G401 (cell line): ENCODE results near the gene RGS6. TPM values are rescaled to one million over a fixed set of nuclear protein-coding genes. Genes with fewer than 3 reads are reported as not detected.

ENCODE experiments used
- DNase-seq: peaks from one replicate; pipeline ENCODE4 v3.0.0-alpha.2; 2015; ENCODE audit warnings: low spot score
- in situ Hi-C: cut with HindIII; loops from 2 replicates; pipeline ENCODE4 v1.10.0; 2016; ENCODE audit warnings: low sequenced_read_pairs, mixed read lengths
- total RNA-seq: library from RNA; depleted of rRNA; stranded (reverse); fragments of >200 nt; shearing (Covaris generic); gene quantifications from 2 replicates; pipeline ENCODE4 v1.2.3, GENCODE V29; 2014

Gene RGS6
- total RNA-seq, 1 experiment from 2014 or later = not detected

DNA sequence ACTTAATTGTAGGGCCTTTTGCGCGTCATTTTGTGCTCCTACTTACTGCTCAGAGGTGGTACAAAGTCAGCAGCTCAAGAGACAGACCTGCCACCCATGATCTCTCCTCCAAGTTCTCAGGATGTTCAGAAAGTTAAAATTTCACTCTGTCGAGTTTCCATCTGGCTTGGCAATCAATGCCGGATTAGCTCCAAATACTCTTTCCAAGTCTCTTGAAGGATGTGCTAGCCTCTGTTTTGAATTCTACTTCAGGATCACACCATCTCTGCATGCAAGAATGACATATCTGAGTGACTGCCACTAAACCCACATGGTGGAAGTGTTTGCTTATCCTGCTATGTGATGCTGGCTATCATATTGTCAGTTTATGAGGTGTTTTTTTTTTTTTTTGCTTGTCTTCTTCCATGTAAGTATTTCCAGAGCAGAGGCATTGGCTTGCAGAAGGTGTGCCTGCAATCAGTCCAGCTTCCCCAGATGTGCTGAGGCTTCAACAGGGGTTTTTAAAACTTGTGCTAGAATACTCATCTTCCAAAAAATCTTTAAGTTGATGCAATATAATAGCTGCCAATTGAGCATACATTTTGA lies 125.6 kb downstream of the RGS6 start:
- DNase-seq = no peak
- in situ Hi-C loops = no loop called here

DNA sequence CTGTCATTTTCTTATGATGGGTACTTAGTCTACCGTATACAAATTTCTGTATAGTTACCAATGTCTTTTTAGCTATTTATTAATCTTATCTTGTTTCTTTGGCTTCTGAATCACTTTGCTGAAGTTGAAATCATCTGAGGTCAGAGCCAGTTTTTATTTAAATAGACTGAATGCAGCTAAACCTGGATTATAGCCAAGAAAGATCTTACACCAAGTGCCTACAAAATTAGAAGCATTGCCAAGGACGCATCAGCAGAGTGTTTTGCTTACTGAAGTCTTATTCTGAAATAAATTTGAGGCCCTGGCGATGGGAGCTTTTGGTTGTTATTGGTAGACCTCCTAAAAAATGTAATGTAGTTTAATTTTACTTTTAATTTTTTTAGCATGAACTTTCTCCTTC lies 128.2 kb downstream of the RGS6 start:
- in situ Hi-C loops = no loop called here
- DNase-seq = no peak

DNA sequence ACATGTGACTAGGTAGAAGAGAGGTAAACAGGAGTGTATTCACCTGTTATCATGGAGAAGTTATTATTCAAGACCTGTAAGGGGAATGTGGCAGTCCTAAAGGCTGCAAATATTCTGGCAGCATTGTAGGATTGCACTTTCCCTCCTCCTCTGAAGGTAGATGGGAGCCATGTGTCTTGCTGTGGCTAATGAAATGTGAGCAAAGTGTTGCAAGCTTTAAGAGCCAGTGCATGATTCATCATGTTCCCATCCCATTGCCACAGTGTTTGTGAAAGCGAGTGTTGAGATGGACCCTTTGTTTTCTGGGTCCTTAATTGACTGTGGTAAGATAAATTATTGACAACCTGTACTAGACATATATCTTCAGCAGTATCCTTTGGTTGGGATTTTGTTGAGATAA lies 128.7 kb downstream of the RGS6 start:
- in situ Hi-C loops = no loop called here
- no peak for DNase-seq

DNA sequence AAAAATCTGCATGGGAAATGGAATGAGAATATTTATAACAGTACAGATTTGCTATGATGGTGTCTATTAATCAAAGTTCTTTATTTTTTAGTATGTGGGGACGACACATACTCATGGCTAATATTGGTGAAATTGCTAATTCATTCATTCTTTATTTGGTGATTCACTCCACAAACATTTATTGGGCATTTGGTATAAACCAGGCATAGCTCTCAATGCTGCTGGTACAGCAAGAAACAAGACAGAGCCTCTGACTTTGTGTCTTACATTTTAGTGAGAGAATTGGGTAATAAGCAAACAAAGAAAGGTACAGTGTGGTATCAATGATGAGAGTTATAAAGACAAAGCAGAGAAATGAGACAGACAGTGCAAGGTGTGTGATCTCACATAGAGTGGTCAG lies 129.5 kb downstream of the RGS6 start:
- no peak for DNase-seq
- in situ Hi-C loops = no loop called here

DNA sequence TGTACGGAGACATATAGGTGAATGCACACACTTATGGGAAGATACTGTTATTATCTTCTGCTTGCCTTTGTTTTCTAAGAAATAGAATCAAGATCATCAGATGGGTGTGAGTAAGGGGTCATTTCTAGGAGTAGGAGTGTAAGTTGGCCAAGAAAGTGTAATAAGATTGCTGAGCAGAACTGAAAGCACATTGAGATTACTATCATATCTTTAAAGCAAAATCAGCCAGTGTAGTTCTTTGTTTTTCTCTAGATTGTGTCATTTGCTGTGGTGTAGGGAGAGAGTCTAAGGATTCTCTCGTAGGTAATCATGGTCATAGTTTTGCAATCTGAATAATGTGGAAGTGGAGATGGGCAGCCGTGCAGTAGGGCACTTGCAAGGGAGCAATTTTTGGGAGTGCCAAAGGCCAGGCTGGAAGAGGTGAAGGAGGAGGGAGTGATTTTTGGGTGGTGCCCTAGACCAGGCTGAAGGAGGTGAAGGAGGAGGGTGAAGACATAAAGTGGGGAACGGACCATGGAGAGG lies 131.6 kb downstream of the RGS6 start:
- in situ Hi-C loops = no loop called here
- no peak for DNase-seq

DNA sequence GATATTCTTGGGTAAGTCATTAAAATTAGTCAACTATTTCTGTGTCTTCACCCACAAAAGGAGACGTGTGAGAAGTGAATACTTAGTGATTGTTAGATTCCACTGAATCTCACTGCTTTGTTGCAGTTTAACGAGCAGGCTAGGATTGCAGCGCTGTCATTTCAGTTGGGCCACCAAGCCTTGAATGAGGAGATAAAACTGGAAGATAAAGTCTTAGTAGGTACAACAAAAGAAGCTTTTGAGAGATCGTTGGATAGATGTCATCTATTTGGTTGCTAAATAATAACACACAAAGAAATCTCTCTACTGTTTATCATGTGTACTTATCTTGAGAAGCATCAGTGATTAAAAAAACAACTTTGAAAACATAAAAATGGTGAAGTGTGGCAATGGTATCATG lies 132.3 kb downstream of the RGS6 start:
- DNase-seq = no peak
- in situ Hi-C loops = no loop called here

DNA sequence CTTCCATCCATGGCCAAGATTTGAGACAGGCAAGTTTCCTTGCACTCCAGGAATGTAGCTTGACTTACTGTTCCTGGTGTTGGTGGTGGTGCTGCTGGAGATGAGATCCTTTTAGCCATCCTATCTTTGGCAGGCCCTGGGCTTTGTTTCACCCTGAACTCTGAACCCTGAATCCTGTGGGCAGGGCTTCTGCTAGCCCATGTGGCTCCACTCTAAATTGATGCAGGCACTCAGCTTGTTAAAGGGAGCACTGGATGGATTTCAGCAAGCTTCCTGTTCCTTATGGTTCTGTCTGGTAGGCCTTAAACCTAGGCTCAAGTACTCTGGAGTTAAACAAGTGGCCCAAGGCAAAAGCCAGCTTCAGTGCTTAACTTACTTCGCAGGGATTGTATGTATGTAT lies 138.2 kb downstream of the RGS6 start:
- DNase-seq = no peak
- in situ Hi-C loops = no loop called here

DNA sequence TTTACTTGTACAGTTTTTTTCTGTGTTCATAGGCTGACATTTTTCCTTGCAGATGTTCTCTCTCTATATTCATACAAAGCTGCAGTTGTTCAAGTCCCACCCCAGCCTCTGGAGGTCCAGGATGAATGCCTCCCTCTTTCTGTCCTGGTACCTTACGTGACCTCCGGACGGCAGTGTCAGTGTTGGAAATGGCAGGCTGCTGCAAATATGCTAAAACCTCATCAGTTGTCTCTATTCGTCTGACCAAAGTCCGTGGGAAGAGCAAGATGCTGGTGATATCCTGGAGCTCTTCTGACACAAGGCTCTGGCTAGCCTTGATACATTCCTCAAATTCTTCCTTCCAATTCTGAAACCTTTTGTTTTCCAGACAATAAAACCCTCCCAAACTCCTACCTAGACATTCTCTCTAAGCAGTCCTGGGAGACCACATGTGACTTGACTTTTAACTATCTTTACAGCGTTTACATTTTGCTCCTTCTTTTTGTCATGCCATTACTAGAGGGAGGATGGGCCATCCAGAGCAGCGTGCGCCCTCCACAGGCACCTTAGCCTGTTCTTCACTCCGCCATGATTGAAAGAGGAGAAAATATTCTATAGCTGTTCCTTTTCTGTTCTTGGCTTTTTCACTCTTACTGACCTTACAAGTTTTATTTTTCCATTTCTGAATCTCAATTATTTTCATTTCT lies 143.6 kb downstream of the RGS6 start:
- no peak for DNase-seq
- in situ Hi-C loops = no loop called here

DNA sequence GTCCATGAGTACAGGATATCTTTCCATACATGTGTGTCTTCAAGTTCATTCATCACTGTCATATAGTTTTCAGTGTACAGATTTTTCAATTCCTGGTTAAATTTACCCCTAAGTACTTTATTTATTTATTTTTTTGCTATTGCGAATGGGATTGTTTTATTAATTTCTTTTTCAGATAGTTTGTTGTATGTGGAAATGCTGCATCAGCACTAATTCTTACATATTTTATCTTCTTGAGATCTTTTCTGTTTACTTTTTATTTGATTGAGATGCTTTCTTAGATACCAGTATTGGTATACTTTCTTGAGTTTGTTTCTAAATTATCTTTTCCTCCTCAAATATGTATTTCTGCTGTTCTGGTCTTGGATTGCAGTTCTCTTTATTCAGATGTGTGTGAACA lies 148.9 kb downstream of the RGS6 start:
- no peak for DNase-seq
- in situ Hi-C loops = no loop called here

DNA sequence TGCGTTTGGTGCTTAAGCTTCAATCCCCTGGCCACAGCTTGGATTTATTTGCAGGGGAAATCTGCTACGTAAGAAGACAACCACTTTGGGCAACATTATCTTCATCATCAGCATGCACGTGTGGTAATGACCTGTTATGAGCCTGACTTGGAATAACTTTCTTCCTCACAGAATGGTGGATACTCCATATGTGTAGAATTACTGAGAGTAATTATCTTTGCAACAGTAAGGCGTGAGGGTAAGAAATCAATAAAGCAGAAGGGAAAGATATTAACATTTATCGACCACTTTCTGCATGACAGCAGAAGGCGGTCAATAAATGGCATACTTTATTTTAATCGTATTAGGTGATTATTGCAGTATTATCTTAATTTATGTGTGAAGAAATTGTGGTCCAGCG lies 152.7 kb downstream of the RGS6 start:
- DNase-seq = no peak
- in situ Hi-C loops = no loop called here

DNA sequence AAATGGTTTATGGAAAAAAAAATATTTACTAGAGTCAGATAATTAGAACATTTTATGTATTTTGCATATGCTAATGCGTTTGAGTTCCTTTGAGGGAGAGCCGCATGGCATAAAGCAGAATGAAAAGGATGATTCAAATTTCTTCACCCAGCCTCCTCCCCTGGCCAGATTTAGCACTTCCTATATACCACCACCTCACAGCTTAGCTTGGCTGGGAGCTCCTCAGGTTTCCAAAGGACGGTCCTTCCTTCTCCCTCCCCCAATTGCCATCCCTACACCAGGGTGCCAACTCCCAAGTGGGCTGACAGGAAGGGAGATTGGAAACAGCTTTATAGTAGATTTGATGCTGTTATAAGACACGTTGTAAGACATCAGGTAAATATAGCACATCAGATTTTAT lies 157.4 kb downstream of the RGS6 start:
- in situ Hi-C loops = no loop called here

DNA sequence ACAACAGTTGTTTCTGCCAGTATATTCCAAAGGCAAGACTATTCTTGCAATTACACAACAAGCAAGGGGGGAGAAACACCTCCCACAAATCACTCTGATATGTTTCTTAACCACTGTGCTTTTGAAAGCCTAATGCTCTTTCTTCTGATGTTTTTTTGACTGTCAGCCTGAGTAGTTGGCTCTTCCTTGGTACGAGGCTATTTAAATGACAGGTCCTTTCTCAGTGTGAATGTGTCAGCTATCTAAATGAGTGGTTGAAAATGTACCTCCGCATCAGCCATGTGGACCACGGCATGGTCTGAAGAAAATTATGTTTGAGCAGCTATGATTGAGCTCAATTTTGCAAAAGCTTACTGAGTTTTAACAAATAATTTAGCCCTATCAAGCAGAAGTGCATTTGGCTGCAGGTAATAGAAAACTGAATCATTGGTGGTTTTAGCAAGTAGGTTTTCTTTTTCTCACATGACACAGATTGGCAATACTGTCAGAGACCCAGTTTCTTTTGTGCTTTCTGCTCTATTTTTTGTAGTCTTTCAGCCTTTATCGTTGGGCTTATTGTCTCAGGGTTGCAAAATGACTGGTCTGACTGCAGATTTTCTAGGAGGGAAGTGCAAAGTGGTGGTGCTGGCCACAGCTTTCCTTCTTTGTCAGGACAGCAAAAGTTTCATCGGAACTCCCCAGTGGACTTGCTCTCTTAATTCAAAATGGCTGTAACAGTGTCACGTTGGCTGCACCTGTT lies 162.8 kb downstream of the RGS6 start:
- in situ Hi-C loops = no loop called here
- DNase-seq = no peak

More for the DNA sequence above, 157.4 kb downstream of the RGS6 start:
- DNase-seq = no peak

DNA sequence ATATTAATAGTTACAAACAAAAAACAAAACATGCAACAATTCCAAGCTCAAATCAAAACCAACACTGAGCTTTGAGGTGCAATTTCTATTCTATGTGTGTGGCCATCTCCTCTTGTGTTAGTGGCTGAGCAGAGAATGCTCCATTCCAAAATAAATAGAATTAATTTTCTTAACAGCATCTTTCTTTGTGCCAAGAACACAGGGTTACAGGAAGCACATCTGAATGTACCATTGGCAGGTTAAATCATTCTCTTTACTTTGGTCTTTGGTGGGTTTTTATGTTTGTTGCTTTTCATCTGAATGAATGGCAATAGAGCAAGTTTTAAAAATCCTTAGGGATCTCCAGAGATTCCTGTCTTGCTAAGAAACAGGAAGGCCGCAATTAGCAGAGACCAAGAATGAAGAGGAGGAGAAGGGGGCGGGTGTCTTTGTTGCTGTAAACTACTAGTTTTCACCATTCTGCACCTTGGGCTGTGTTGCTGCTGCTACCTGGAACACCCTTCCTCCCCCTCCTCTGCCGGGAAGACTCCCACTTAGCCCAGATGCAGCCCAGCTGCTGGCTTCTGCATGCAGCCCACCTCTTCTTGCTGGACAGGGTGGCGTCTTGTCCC lies 165.0 kb downstream of the RGS6 start:
- in situ Hi-C loops = no loop called here
- DNase-seq = no peak

DNA sequence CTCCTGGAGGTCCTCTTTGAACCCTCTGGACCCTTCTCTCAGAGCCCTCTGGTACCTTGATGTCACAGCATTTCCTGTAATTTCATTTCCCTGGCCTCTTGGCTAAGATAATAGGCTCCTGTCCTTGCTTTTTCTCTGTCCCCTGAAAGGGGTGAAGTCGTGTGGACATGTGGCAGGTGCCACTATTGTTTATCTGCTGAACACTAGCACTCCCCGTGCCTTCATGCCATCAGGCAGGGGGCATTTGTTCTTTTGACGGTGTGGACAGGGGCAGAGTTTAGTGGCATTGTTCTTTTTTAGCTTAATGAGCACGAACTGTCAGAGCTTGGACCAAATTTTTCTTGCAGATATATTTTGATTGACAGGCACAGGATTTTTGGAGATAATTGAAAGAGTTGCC lies 166.0 kb downstream of the RGS6 start:
- in situ Hi-C loops = no loop called here
- no peak for DNase-seq

DNA sequence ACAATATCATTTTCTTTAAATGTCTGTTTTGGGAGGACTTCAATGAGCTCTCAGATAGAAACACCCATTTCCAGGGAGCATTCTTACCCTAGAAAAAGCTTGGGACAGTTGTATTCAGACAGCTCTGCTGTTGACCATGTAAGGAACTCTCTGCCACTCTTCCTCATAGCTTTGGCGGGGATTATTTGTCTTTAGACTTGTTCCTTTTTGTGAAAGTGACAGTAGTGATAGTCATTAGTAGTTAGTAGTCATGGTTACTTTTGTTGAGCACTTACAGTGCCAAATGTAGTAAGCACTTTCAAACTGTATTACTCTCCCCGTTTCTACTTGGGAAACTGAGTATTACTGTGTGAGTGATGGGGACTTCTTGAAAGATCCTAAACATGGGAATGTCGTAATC lies 167.3 kb downstream of the RGS6 start:
- no peak for DNase-seq
- in situ Hi-C loops = no loop called here

DNA sequence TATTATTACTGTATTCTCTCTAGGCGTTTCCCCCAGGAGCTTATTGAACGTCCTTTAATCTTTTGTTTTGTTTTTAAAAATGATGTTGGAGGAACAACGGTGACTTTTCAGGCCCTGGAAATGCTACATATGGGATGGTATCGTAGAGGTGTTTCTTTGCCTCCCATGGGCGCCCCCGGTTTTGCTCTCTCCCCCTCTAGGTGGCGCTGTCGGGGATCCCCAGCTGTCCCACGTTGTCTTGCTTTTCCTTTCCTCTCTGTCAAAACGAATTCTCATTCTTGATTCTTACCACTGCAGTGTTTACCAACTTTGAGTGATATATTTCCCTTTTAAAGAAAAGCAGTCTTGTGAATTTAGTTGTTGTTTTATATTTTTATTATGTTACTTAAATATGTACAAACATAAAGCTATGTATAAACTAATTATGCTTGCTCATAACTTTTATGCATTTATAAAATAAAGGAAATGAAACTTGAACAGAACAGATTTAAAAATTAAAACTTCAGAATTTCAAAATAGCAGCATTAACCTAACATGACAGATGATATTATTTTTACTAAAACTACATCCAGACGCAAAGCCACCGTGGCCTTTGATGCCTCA lies 171.9 kb downstream of the RGS6 start:
- no peak for DNase-seq
- in situ Hi-C loops = no loop called here

DNA sequence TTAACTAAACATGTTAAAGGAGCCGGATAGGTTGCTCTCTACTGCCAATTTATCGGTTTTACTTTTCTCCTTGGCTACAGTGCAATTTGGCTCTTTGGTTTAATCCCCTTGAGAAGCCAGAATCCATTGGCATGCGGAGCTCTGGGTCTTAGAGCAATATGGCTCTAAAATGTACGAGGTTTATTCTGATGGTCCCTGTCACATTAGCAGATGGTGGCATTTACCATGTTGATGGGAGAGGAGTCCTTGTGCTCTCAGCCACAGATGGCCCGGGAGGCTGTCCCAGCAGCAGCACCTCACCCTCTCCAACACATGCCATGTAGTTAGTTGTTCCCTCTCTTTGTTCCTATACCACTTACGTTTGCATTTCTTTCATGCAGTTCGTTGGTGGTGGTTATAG lies 179.7 kb downstream of the RGS6 start:
- peak; percentile 94 for DNase-seq
- in situ Hi-C loops = no loop called here

DNA sequence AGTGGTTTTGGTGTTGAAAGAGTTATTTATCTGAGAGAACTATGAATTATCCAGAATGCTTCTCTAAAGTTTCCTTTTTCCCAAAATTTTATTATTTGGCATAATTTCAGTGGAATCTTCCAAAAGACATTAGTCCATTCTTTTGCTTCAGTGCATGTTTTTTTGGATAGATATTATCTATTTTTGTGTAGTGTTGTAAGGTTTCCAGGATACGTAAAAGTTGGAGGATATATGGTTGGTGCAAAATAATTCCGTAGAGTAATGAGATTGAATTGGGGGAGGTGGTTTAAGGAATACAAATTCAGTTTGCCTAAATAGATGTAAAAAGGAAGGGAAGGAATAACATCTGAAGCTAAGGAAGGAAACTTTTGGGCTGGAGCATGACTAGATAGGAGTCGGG lies 186.6 kb downstream of the RGS6 start:
- DNase-seq = no peak
- in situ Hi-C loops = no loop called here

DNA sequence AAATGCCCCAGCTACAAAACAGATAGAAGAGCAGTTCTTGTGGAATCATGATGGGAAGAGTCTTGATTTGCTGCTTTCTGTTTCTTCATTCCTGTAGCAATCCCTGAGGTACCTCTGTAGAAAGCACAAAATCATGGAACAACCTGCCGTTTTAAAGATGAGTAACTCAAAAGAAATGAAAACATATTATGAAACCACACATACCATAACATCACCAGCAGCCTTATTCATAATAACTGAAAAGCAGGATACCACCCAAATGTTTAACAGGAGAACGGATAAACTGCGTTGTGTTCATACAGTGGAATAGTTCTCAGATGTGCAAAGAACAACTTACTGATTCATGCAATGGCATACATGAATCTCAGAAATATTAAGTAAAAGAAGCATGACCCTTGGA lies 188.1 kb downstream of the RGS6 start:
- DNase-seq = no peak
- in situ Hi-C loops = no loop called here

DNA sequence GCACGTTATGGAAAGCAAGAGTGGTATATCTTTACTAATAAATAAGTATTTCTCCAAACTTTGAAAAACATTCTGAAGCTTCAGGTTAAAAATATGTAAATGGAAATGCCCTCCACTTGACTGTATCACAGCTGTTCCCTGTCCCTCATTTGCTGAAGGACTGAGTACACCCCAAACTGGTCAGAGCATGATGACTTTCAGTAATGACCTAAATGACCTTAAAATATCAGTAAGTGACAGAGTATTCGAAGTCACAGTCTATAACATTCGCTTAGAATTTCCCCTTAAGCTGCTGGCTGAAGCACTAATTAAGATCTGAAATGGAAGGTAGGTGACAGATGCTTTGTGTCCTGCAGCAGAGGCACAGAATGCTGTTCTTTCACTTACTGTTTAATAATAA lies 191.5 kb downstream of the RGS6 start:
- in situ Hi-C loops = no loop called here
- no peak for DNase-seq
